SK-N-SH treated with all-trans-retinoic acid at 6 μM for 48 hours (cell line): ENCODE data around the gene OR11H7.
"Not testable (repeated sequence)": the region's sequence is repeated elsewhere in the genome, so short reads cannot be mapped to it uniquely, and the experiment has no call there.

Experiments used
- CSDC2 ChIP-seq: fragments of 250-450 bp; sonication (Bioruptor Pico); IDR thresholded peaks from 2 replicates; pipeline ENCODE4 v1.5.0; 2020; ENCODE audit warnings: mild to moderate bottlenecking, moderate library complexity
- ESRRG ChIP-seq: fragments of 250-450 bp; sonication (Bioruptor Pico); IDR thresholded peaks from 2 replicates; pipeline ENCODE4 v1.6.1; 2021; ENCODE audit warnings: mild to moderate bottlenecking
- PATZ1 ChIP-seq: fragments of 250-450 bp; sonication (Bioruptor Pico); IDR thresholded peaks from 2 replicates; pipeline ENCODE4 v1.8.0; 2020; ENCODE audit warnings: mild to moderate bottlenecking, moderate library complexity, borderline replicate concordance
- PPARA ChIP-seq: fragments of 250-450 bp; sonication (Bioruptor Pico); IDR thresholded peaks from 2 replicates; pipeline ENCODE4 v1.5.0; 2020; ENCODE audit warnings: mild to moderate bottlenecking, borderline replicate concordance
- RARB ChIP-seq: fragments of 250-450 bp; sonication (Bioruptor Pico); IDR thresholded peaks from 2 replicates; pipeline ENCODE4 v1.8.0; 2021; ENCODE audit warnings: mild to moderate bottlenecking, moderate library complexity
- TCF4 ChIP-seq: fragments of 250-450 bp; sonication (Bioruptor Pico); IDR thresholded peaks from 2 replicates; pipeline ENCODE4 v1.8.0; 2021; ENCODE audit warnings: mild to moderate bottlenecking, moderate library complexity, borderline replicate concordance
- TOX ChIP-seq: fragments of 250-450 bp; sonication (Bioruptor Pico); IDR thresholded peaks from 2 replicates; pipeline ENCODE4 v1.8.0; 2021; ENCODE audit warnings: mild to moderate bottlenecking, moderate library complexity, borderline replicate concordance
- TSHZ2 ChIP-seq: fragments of 250-450 bp; sonication (Bioruptor Pico); IDR thresholded peaks from 2 replicates; pipeline ENCODE4 v1.5.0; 2020; ENCODE audit warnings: mild to moderate bottlenecking, moderate library complexity
- ZFP3 ChIP-seq: fragments of 250-450 bp; sonication (Bioruptor Pico); IDR thresholded peaks from 2 replicates; pipeline ENCODE4 v1.5.0; 2020; ENCODE audit warnings: mild to moderate bottlenecking, moderate library complexity
- ZFP30 ChIP-seq: fragments of 450-650 bp; formaldehyde crosslinking; IDR thresholded peaks from 2 replicates; pipeline ENCODE4 v1.5.0; 2022; ENCODE audit warnings: mild to moderate bottlenecking, moderate library complexity
- TF ChIP-seq, protein P1 (sequence below): fragments of 250-450 bp; sonication (Bioruptor Pico); IDR thresholded peaks from 2 replicates; pipeline ENCODE4 v1.5.1; 2020; ENCODE audit warnings: low read depth, mild to moderate bottlenecking, moderate library complexity
- TF ChIP-seq, protein P2 (sequence below): fragments of 250-450 bp; sonication (Bioruptor Pico); IDR thresholded peaks from 2 replicates; pipeline ENCODE4 v1.8.0; 2021; ENCODE audit warnings: low read depth, mild to moderate bottlenecking, moderate library complexity, borderline replicate concordance

- not testable (repeated sequence) for TF ChIP-seq ESRRG (CRISPR knock-in tag); PPARA (CRISPR knock-in tag); TCF4 (CRISPR knock-in tag); CSDC2; ZFP3; RARB (CRISPR knock-in tag); PATZ1 (CRISPR knock-in tag); TOX (CRISPR knock-in tag); ZFP30; TSHZ2
- TF ChIP-seq, protein P1, sequence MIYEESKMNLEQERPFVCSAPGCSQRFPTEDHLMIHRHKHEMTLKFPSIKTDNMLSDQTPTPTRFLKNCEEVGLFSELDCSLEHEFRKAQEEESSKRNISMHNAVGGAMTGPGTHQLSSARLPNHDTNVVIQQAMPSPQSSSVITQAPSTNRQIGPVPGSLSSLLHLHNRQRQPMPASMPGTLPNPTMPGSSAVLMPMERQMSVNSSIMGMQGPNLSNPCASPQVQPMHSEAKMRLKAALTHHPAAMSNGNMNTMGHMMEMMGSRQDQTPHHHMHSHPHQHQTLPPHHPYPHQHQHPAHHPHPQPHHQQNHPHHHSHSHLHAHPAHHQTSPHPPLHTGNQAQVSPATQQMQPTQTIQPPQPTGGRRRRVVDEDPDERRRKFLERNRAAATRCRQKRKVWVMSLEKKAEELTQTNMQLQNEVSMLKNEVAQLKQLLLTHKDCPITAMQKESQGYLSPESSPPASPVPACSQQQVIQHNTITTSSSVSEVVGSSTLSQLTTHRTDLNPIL (CRISPR knock-in tag) = not testable (repeated sequence)
- TF ChIP-seq, protein P2, sequence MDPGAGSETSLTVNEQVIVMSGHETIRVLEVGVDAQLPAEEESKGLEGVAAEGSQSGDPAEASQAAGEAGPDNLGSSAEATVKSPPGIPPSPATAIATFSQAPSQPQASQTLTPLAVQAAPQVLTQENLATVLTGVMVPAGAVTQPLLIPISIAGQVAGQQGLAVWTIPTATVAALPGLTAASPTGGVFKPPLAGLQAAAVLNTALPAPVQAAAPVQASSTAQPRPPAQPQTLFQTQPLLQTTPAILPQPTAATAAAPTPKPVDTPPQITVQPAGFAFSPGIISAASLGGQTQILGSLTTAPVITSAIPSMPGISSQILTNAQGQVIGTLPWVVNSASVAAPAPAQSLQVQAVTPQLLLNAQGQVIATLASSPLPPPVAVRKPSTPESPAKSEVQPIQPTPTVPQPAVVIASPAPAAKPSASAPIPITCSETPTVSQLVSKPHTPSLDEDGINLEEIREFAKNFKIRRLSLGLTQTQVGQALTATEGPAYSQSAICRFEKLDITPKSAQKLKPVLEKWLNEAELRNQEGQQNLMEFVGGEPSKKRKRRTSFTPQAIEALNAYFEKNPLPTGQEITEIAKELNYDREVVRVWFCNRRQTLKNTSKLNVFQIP (CRISPR knock-in tag) = not testable (repeated sequence)
These were observed 51.5 kb downstream of the OR11H7 start for GRCh38 chr14:20280265-20280664.
